Erythroblast (primary cell): ENCODE measurements around the gene ARHGEF3.

ENCODE experiments used
- GATA1 ChIP-seq: IDR thresholded peaks from 2 replicates; pipeline ENCODE4 v1.6.1; 2011; ENCODE audit warnings: low read depth, mild to moderate bottlenecking, control low read depth, low read length, moderate library complexity
- POLR2A ChIP-seq: IDR thresholded peaks from 2 replicates; pipeline ENCODE4 v1.6.1; 2011; ENCODE audit warnings: mild to moderate bottlenecking, low read length

GRCh38 chr3:56775838-56776555 is 25.8 kb downstream of the ARHGEF3 start:
- TF ChIP-seq POLR2A, result no peak
- TF ChIP-seq GATA1, result no peak
